Right lobe of liver (tissue), 6 donors: ENCODE measurements around the gene SPNS2. TPM values are rescaled to one million over a fixed set of nuclear protein-coding genes. Genes with fewer than 3 reads are reported as not detected.

Source experiments
- ATAC-seq, 4 donors: fragments of 200-7000 bp; cut with Tn5 transposase; one replicate each; pipeline ENCODE4 v1.9.1; 2020; ENCODE audit warnings: mild to moderate bottlenecking in 4 of 4, moderate library complexity in 4 of 4
- DNase-seq, 3 donors: peaks; one replicate each; pipeline ENCODE4 v3.0.0-alpha.2; 2020
- H3K27ac ChIP-seq, 3 donors: fragments of 200-600 bp; one replicate each; pipeline ENCODE4 v1.8.0; 2022
- H3K27me3 ChIP-seq, 2 donors: fragments of 200-600 bp; one replicate each; pipeline ENCODE4 v1.8.0; 2022
- H3K36me3 ChIP-seq, 4 donors: fragments of 200-600 bp; sonication (generic) in 1 of 4; one replicate each; pipeline versions ENCODE4 v1.5.1 to v1.8.0; 2017 to 2022; ENCODE audit warnings: control low read depth in 1 of 4
- H3K4me1 ChIP-seq, 4 donors: fragments of 200-600 bp; sonication (generic) in 1 of 4; one replicate each; pipeline versions ENCODE4 v1.5.1 to v1.8.0; 2017 to 2022; ENCODE audit warnings: control low read depth in 1 of 4
- H3K4me3 ChIP-seq, 3 donors: fragments of 200-600 bp; one replicate each; pipeline ENCODE4 v1.8.0; 2022
- H3K9me3 ChIP-seq, 4 donors: fragments of 200-600 bp; sonication (generic) in 1 of 4; one replicate each; pipeline versions ENCODE4 v1.5.1 to v1.8.0; 2017 to 2022; ENCODE audit warnings: control low read depth in 1 of 4
- CTCF ChIP-seq, 4 donors: fragments of 200-600 bp in 3 of 4; fragments of 450-650 bp in 1 of 4; IDR thresholded peaks; one replicate each; pipeline versions ENCODE4 v1.5.1 to v1.8.0; 2016 to 2022; ENCODE audit warnings: antibody characterized with exemption in 4 of 4, mild to moderate bottlenecking in 2 of 4
- POLR2A ChIP-seq: fragments of 450-650 bp; IDR thresholded peaks from one replicate; pipeline ENCODE4 v1.6.1; 2017; ENCODE audit warnings: antibody characterized with exemption, mild to moderate bottlenecking
- WGBS: methylation state at CpG from one replicate; pipeline ENCODE4 v1.1.6; 2018; ENCODE audit warnings: low coverage, low lambda C conversion rate; ENCODE audit not compliant: insufficient coverage; ENCODE audit errors: missing lambda C conversion rate; 5-methylcytosine and 5-hydroxymethylcytosine counted together
- intact Hi-C, 2 donors: fragments of 100-400 bp; cut with DNase I; formaldehyde crosslinking; loops; one replicate each; pipeline versions ENCODE4 v1.11.2 to v1.14.1; 2022
- total RNA-seq, 6 experiments: library from RNA; depleted of rRNA in 2 of 6; stranded (reverse); fragments of >200 nt in 2 of 6; fragmentation: NEBNext Ultra II Directional in 3 of 6; extraction: Animal tissue kit (Norgen Biotek cat#: 25700) in 3 of 6; gene quantifications; one replicate each; pipeline versions ENCODE4 v1.1.0 to v1.2.4, GENCODE V29; 2016 to 2023
- donor health status: DM: no; HTN: yes; CAD: no.
- donor health status: DM: no; HTN: no; CAD: no.
- donor health status: DM: no; HTN: no; CAD: no.
- donor health status: DM: no; HTN: yes; CAD: no.
- donor health status: DM: no; HTN: yes; CAD: no.

Gene SPNS2
- total RNA-seq, 6 experiments from 2014 or later, result 3.0 to 12.4 (median 7.3) TPM

- Histone ChIP-seq H3K36me3 (no peaks in the 10 kb centered on the region), H3K4me1 (no peaks in the 10 kb centered on the region), H3K4me3 (no peak overlapping the region), H3K9me3 (no peaks in the 10 kb centered on the region), H3K27me3 (no peaks in the 10 kb centered on the region), H3K27ac (no peak overlapping the region)
- no peak for ATAC-seq
- intact Hi-C loops, result no loop called here
- DNase-seq, result no peak
- WGBS, result 78% methylated on average over 7 of the region's 24 CpGs
- TF ChIP-seq POLR2A (no peak), CTCF (IDR thresholded peaks at IDR 0.05) (no peak)
Observed at GRCh38 chr17:4487820-4488716, 10.6 kb upstream of the SPNS2 start.

- no peak overlapping the region for H3K27ac ChIP-seq
- ATAC-seq (no peak), DNase-seq (peak in 1 of 3 donors; percentile 16)
- intact Hi-C loops, result no loop called here
- no peak for TF ChIP-seq CTCF (IDR thresholded peaks at IDR 0.05)
- TF ChIP-seq POLR2A, result no peak
- H3K36me3 ChIP-seq, result no peaks in the 10 kb centered on the region
- H3K4me3 ChIP-seq, result no peak overlapping the region
- no peaks in the 10 kb centered on the region for H3K27me3 ChIP-seq
- H3K4me1 ChIP-seq, result no peaks in the 10 kb centered on the region
- no peaks in the 10 kb centered on the region for H3K9me3 ChIP-seq
- 86% methylated on average over 3 of the region's 15 CpGs for WGBS
Observed at GRCh38 chr17:4488989-4489595, 9.6 kb upstream of the SPNS2 start.

GRCh38 chr17:4490109-4490591 lies 8.5 kb upstream of the SPNS2 start:
- Histone ChIP-seq H3K4me3 (no peak overlapping the region), H3K27ac (no peak overlapping the region), H3K9me3 (no peaks in the 10 kb centered on the region), H3K4me1 (no peaks in the 10 kb centered on the region), H3K36me3 (no peaks in the 10 kb centered on the region), H3K27me3 (no peaks in the 10 kb centered on the region)
- 88% methylated on average over 9 of the region's 9 CpGs for WGBS
- ATAC-seq (no peak), DNase-seq (peak in 1 of 3 donors; percentile 11)
- TF ChIP-seq CTCF (IDR thresholded peaks at IDR 0.05) (no peak), POLR2A (no peak)
- intact Hi-C loops, result no loop called here

- Histone ChIP-seq H3K4me1 (no peaks in the 10 kb centered on the region), H3K27ac (no peak overlapping the region), H3K27me3 (no peaks in the 10 kb centered on the region), H3K36me3 (no peaks in the 10 kb centered on the region), H3K4me3 (no peak overlapping the region), H3K9me3 (no peaks in the 10 kb centered on the region)
- 86% methylated on average over 7 of the region's 7 CpGs for WGBS
- no peak for TF ChIP-seq POLR2A
- no peak for TF ChIP-seq CTCF (IDR thresholded peaks at IDR 0.05)
- ATAC-seq (no peak), DNase-seq (peak in 1 of 3 donors; percentile 11)
- intact Hi-C loops, result no loop called here
Observed at GRCh38 chr17:4490637-4491061, 8.0 kb upstream of the SPNS2 start.
